Upper lobe of left lung (tissue), 6 donors: ENCODE measurements around the gene UBASH3B. TPM values are rescaled to one million over a fixed set of nuclear protein-coding genes. Genes with fewer than 3 reads are reported as not detected.

Experiments
- ATAC-seq, 2 donors: fragments of 200-7000 bp; cut with Tn5 transposase; one replicate each; pipeline ENCODE4 v1.9.1; 2022; ENCODE audit warnings: mild to moderate bottlenecking in 2 of 2, moderate library complexity in 2 of 2; ENCODE audit not compliant: low FRiP score in 2 of 2
- DNase-seq, 2 donors: peaks; one replicate each; pipeline ENCODE4 v3.0.0-alpha.2; 2019 to 2020
- H3K27ac ChIP-seq, 4 donors: fragments of 200-600 bp; sonication (generic); one replicate each; pipeline ENCODE4 v1.5.1; 2016 to 2019
- H3K27me3 ChIP-seq, 4 donors: fragments of 200-600 bp; sonication (generic); one replicate each; pipeline ENCODE4 v1.5.1; 2017 to 2019
- H3K36me3 ChIP-seq, 4 donors: fragments of 200-600 bp; sonication (generic); one replicate each; pipeline ENCODE4 v1.5.1; 2016 to 2019
- H3K4me1 ChIP-seq, 4 donors: fragments of 200-600 bp; sonication (generic); one replicate each; pipeline ENCODE4 v1.5.1; 2018 to 2019
- H3K4me3 ChIP-seq, 4 donors: fragments of 200-600 bp; sonication (generic); one replicate each; pipeline ENCODE4 v1.5.1; 2017 to 2019; ENCODE audit warnings: mild to moderate bottlenecking in 2 of 4, moderate library complexity in 1 of 4
- H3K9me3 ChIP-seq, 4 donors: fragments of 200-600 bp; sonication (generic); one replicate each; pipeline ENCODE4 v1.5.1; 2018 to 2019
- CTCF ChIP-seq, 6 experiments: fragments of 450-650 bp in 4 of 6; fragments of 200-600 bp in 2 of 6; sonication (generic) in 2 of 6; IDR thresholded peaks; one replicate each; pipeline ENCODE4 v1.5.1; 2016 to 2019; ENCODE audit warnings: antibody characterized with exemption in 6 of 6
- EP300 ChIP-seq, 4 donors: sonication (generic); formaldehyde crosslinking; IDR thresholded peaks; one replicate each; pipeline ENCODE4 v1.5.1; 2017; ENCODE audit warnings: antibody characterized with exemption in 4 of 4, control low read depth in 2 of 4
- POLR2A ChIP-seq, 4 donors: fragments of 450-650 bp; IDR thresholded peaks; one replicate each; pipeline ENCODE4 v1.5.1; 2016 to 2017; ENCODE audit warnings: antibody characterized with exemption in 4 of 4, mild to moderate bottlenecking in 2 of 4
- POLR2AphosphoS5 ChIP-seq, 2 donors: sonication (generic); formaldehyde crosslinking; IDR thresholded peaks; one replicate each; pipeline ENCODE4 v1.5.1; 2017; ENCODE audit warnings: antibody characterized with exemption in 2 of 2
- WGBS, 2 donors: methylation state at CpG; one replicate each; pipeline ENCODE4 v1.1.5; 2017 to 2018; 5-methylcytosine and 5-hydroxymethylcytosine counted together
- total RNA-seq, 6 donors: library from RNA; depleted of rRNA in 4 of 6; stranded (reverse); fragments of >200 nt in 4 of 6; gene quantifications; one replicate each; pipeline versions ENCODE4 v1.1.0 to v1.2.1, GENCODE V29; 2016 to 2021
- donor health status: DM: no; HTN: no; CAD: no; lungs with moderate emphysema.
- donor health status: DM: no; HTN: yes; CAD: no; lungs with severe emphysema.

The UBASH3B gene
- total RNA-seq, 6 donors from 2014 or later: 24.0 to 54.2 (median 40.4) TPM

DNA sequence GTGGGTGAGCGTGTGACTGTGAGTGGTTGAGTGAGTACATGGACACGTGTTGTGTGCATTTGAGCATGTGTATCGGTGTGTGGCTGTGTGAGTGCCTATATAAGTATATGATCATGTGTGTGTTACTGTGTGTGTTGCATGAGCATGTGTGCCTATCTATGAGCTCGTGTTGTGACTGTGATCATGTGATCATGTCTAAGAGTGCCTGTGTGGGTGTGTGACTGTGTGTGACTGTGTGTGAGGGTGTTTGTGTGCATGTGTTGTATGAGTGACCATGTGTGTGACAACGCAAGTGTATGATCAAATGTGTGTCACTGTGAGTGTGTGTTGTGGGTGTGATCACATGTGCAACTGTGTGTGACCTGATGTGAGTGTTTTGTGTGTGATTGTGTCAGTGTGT lies 88.8 kb downstream of the UBASH3B start:
- TF ChIP-seq POLR2A (IDR thresholded peaks at IDR 0.05) (no peak), EP300 (IDR thresholded peaks at IDR 0.05) (no peak), POLR2AphosphoS5 (IDR thresholded peaks at IDR 0.05) (no peak), CTCF (IDR thresholded peaks at IDR 0.05) (no peak)
- Histone ChIP-seq H3K9me3 (no peaks in the 10 kb centered on the region), H3K27ac (peak overlapping the region in 1 of 4 donors; percentile 84), H3K27me3 (no peaks in the 10 kb centered on the region), H3K36me3 (no peaks in the 10 kb centered on the region), H3K4me1 (peaks cover 6 to 35% (median 24%) of the 10 kb centered on the region in 4 donors), H3K4me3 (no peak overlapping the region)
- ATAC-seq (no peak), DNase-seq (no peak)
- 70 to 79% methylated on average over 5 of the region's 5 CpGs for WGBS, 2 donors

GRCh38 chr11:122745111-122745510 lies 89.6 kb downstream of the UBASH3B start:
- Histone ChIP-seq H3K4me3 (no peak overlapping the region), H3K27me3 (no peaks in the 10 kb centered on the region), H3K9me3 (no peaks in the 10 kb centered on the region), H3K4me1 (peaks cover 6 to 37% (median 25%) of the 10 kb centered on the region in 4 donors), H3K27ac (no peak overlapping the region), H3K36me3 (no peaks in the 10 kb centered on the region)
- no peak for DNase-seq
- TF ChIP-seq CTCF (IDR thresholded peaks at IDR 0.05): no peak
- TF ChIP-seq EP300 (IDR thresholded peaks at IDR 0.05): no peak
- no peak for TF ChIP-seq POLR2A (IDR thresholded peaks at IDR 0.05)
- no peak for TF ChIP-seq POLR2AphosphoS5 (IDR thresholded peaks at IDR 0.05)
- no peak for ATAC-seq
- 56 to 83% methylated on average over 2 of the region's 2 CpGs for WGBS, 2 donors

DNA sequence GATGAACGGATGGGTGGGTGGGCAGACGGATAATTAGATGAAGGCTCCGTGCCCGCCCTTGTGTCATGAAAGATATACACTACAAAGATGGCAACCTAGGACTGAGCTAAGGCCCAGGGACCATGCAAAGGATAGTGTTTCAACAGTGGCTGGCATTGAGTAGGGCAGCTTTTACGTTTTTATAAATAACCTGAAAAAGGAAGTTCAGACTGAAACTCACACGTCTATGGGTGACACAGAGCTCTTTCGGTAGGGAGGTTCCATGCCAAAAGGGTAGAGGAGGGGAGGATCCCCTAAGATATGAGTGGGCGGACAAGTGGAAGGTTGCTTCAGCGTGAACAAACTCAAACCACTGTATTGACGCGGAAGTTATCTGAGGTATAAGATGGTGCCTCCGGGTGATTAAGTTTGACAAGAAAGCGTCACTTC lies 90.5 kb downstream of the UBASH3B start:
- H3K4me3 ChIP-seq: no peak overlapping the region
- DNase-seq (peak in 1 of 2 donors; percentile 50), ATAC-seq (peak in 1 of 2 donors; percentile 63)
- peaks cover 6 to 37% (median 25%) of the 10 kb centered on the region in 4 donors for H3K4me1 ChIP-seq
- no peaks in the 10 kb centered on the region for H3K9me3 ChIP-seq
- H3K36me3 ChIP-seq: no peaks in the 10 kb centered on the region
- TF ChIP-seq EP300 (IDR thresholded peaks at IDR 0.05) (peak in 1 of 4 donors; percentile 11), POLR2A (IDR thresholded peaks at IDR 0.05) (peak in 1 of 4 donors; percentile 37), CTCF (IDR thresholded peaks at IDR 0.05) (no peak), POLR2AphosphoS5 (IDR thresholded peaks at IDR 0.05) (no peak)
- WGBS, 2 donors: 58 to 82% methylated on average over 13 of the region's 13 CpGs
- peak overlapping the region in 2 of 4 donors; percentile 50 to 63 for H3K27ac ChIP-seq
- no peaks in the 10 kb centered on the region for H3K27me3 ChIP-seq

- 73 to 85% methylated on average over 8 of the region's 8 CpGs for WGBS, 2 donors
- Histone ChIP-seq H3K4me3 (no peak overlapping the region), H3K27ac (peak overlapping the region in 2 of 4 donors; percentile 50 to 63), H3K36me3 (no peaks in the 10 kb centered on the region), H3K9me3 (no peaks in the 10 kb centered on the region), H3K27me3 (no peaks in the 10 kb centered on the region), H3K4me1 (peaks cover 6 to 32% (median 19%) of the 10 kb centered on the region in 4 donors)
- TF ChIP-seq POLR2AphosphoS5 (IDR thresholded peaks at IDR 0.05) (no peak), EP300 (IDR thresholded peaks at IDR 0.05) (no peak), CTCF (IDR thresholded peaks at IDR 0.05) (no peak), POLR2A (IDR thresholded peaks at IDR 0.05) (no peak)
- peak in 1 of 2 donors; percentile 19 for DNase-seq
- no peak for ATAC-seq
These were observed 91.2 kb downstream of the UBASH3B start for GRCh38 chr11:122746611-122747244.

DNA sequence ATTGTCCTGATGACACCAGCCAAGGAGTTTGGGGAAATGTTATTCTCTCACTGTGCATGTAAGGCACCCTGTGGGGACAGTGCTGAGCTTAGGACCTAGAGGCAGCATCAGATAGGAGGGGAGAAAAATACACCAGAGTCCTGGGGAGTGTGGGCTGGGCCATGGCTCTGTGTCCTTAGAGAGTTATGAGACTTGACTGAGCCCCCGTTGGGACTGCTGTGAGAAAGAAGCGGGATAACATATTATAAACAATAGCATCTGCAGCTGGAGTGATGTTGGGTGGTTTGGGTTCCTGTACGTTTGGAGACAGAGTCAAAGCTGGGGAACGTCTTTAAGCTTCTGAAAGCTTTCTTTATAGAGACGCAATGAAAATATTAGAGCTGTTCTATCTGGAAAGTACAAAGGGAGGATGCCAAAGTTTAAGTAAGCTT lies 91.8 kb downstream of the UBASH3B start:
- DNase-seq (no peak), ATAC-seq (no peak)
- TF ChIP-seq POLR2A (IDR thresholded peaks at IDR 0.05) (no peak), POLR2AphosphoS5 (IDR thresholded peaks at IDR 0.05) (no peak), CTCF (IDR thresholded peaks at IDR 0.05) (no peak), EP300 (IDR thresholded peaks at IDR 0.05) (no peak)

More for the DNA sequence above, 91.8 kb downstream of the UBASH3B start:
- H3K4me1 ChIP-seq: peaks cover under 1 to 26% (median 14%) of the 10 kb centered on the region in 4 donors
- 60% methylated on average over 5 of the region's 5 CpGs for WGBS, 2 donors
- H3K36me3 ChIP-seq: no peaks in the 10 kb centered on the region
- H3K9me3 ChIP-seq: no peaks in the 10 kb centered on the region
- no peak overlapping the region for H3K27ac ChIP-seq
- no peak overlapping the region for H3K4me3 ChIP-seq
- H3K27me3 ChIP-seq: no peaks in the 10 kb centered on the region
